NT2/D1 (cell line): ENCODE measurements around the gene SEPTIN5.

ENCODE experiments used
- YY1 ChIP-seq: IDR thresholded peaks from 2 replicates; pipeline ENCODE4 v1.6.1; 2011; ENCODE audit not compliant: insufficient read length, insufficient read depth
- ZNF274 ChIP-seq: IDR thresholded peaks from 2 replicates; pipeline ENCODE4 v1.6.1; 2011; ENCODE audit warnings: mild to moderate bottlenecking, low read depth, low read length

- no peak for TF ChIP-seq ZNF274
- no peak for TF ChIP-seq YY1
Observed at GRCh38 chr22:19708321-19709011, 5.8 kb upstream of the SEPTIN5 start.
